GM18520 (cell line): Measurements from ENCODE around the gene PLCB2.
A peak's percentile ranks its signal among the peaks of the same experiment; 100 is the strongest.

Experiments used
- ATAC-seq: cut with Tn5 transposase; IDR thresholded peaks from one replicate; pipeline ENCODE4 v1.9.1; 2021; ENCODE audit not compliant: unreplicated experiment

PLCB2 gene

DNA sequence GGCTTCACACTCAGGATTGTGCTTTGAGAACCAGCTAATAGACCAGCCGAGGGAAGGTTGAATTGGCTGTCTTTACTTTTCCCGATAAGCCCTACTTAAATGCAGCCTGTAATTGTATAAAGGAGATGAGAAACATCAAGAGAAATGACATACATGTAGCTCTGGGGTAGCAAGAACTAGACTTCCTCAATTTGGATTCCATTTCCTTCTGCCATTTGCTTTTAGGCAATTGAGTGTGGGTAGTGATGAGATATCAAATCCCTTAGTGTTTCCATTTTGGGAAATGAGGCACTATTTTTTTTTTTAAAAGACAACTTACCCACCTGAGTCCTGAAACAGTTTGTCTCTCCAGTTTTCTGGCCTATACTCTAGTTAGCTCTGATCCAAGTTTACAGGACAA lies 18.0 kb upstream of the PLCB2 start:
- no peak for ATAC-seq

DNA sequence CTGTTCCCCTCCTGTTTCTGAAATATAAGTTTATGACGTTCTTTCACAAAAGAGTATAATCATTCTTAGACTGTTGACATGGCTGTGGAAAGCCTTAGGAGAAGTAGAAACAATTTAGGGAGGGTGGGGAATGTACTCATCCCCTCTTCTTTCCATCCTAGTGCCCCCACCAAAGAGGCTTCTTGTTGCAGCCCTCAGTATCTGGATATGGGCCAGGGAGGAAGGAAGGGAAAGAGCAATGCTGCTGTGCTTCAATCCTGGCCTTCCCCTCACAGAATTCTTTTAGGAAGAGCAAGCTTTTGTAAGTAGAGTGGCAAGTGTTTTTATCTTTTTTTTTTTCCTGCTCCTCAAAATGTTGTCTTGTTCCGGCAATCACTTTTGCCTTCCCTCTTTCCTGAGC lies 17.5 kb upstream of the PLCB2 start:
- ATAC-seq, result no peak

DNA sequence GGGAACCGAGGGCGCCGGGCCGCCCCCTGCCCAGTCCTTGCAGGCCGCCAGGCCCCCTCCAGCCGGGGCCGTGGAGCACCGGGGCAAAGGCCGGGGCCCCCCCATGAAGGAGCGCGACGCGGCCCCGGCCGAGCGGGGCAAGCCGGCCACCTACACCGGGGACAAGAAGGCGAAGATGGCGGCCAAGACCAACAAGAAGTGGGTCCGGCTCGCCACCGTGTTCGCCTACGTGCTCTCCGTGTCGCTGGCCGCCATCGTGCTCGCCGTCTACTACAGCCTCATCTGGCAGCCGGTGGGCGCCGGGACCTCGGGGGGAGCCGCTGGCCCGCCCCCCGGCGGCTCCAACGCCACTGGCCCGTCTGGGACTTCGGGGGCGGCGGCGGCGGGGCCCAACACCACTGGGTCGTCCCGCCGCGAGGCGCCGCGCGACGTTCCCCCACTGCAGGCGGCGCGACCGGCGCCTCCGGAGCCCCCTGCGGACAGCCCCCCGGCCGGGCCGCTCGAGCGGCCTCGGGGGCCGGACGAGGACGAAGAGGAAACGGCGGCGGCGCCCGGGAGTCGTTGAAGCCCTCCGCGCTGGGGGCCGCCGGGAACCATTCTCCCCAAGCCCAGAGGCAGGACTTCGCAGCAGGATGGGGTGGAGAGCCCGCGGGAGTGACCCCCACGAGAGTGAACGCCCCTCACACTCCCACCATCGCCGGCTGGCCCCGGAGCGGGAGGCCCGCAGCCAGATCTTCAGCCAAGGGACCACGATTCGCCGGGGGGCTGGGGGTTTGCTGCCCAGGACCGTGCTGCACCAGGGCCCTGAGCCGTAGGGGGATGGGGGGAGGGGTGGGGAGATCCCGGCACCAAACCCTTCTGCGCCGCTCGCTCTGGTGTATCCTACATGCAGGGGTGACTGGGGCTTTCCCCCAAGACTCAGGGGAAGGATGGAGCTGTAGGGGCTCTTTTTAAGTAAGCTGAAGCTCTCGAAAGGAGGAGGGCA lies 16.5 kb upstream of the PLCB2 start:
- no peak for ATAC-seq

DNA sequence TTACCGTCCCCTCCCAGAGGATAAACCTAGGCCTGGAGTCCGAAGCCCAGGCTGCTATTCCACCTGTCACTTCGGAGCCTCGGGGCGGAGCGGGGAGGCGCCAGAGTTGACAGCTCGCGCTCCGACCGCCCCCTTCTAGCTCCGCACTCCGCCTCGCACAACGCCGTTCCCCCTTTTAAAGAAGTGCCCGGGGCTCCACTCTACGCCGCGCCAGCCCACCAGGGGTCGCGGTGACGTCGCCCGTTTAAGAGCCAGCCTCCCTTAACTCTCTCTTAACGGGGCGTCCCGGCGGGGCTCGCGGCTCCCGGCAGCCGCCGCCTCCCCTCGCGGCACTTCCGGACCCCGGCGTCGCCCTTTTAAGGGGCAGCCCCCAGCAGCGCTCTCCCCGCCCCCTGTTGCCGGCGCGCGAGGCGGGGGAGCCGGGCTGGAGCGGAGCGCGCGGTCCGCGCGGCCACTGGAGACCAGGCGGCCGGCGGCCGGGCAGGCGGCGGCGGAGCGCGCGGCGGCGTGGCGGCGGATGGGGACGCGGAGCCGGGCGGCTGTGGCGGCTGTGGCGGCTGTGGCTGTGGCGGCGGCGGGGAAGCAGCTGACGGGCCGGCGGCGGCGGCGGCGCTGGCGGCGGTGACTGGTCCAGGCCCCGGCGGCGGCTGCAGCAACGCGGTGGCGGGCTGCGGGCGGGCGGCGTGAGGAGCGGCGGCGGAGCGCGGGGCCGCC lies 15.7 kb upstream of the PLCB2 start, which contains the start of gene INAFM2:
Gene INAFM2 (plus strand): TSS at position 454 of the 714 bp plus-strand sequence. CDS start 364 bp downstream, outside the sequence.
- ATAC-seq, result peak; percentile 86

DNA sequence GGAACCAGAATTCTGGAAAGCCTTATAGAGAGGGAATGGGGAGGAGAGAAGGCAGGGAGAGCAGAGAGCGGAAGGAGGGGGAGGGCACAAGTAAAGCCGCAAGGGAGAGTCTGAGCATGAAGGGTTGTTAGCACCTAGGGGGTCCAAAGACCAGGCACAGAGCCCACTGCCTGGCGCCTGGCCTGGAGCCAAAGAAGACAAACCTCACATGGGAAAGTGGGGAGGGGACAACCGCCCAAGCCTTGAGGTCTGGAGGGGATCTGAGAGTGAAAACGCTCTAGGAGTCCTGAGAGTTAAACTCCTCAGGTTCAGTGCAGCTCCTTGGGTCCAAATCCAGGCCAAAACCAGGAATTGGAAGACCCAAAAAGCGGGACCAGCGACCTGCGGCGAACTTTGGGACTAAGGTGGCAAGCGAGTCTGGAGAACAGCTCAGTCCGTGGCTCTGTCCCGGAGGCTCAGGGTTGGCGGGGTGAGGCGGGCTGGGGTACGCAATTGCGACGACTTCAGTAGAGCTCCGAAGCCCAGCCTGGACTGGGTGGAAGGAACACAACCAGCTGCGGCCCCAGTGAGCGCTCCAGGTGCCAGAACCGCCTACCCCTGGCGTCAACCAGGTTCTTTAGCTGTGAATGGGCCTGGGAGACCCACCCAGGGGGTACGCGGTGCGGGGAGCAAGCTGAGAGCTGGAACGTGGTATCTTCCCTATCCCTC lies 14.9 kb upstream of the PLCB2 start:
- ATAC-seq, result no peak

DNA sequence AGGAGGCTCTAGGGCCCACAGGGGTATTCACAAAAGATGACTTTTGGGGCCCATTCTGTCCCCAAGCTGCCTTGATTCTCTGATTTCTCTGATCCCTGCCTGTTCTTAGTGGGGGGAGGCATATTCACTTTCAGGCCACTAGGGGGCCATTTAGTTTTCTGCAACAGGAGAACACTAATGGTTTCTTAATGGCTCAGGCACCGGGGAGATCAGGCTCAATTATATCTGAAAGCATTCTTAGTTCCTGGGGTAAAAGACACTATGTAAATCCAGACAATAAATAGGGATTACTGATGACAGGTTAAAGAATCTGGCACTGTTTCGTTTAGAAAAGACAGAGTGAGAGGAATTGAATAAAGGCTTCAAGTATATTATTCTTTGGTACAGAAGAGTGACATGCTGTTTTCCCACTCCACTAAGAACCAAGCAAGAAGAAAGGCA lies 13.2 kb upstream of the PLCB2 start:
- no peak for ATAC-seq

DNA sequence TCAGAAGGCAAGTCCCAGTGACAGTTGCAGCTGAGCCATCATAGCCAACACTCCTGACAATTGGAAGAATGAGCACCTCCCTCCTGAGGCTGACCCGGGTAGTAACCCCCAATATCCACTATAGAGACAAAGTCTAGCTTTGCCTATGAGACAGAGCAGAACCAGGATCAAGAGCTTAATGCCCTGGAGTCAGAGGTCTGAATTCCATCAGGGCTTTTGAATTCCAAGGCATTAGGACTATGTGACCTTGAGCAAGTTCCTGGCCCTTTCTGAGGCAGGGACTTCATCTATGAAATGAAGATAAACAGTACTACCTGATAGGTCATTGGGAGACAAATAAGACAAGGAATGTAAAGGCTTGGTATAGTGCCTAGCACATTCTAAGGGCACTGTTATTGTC lies 12.7 kb upstream of the PLCB2 start:
- no peak for ATAC-seq

DNA sequence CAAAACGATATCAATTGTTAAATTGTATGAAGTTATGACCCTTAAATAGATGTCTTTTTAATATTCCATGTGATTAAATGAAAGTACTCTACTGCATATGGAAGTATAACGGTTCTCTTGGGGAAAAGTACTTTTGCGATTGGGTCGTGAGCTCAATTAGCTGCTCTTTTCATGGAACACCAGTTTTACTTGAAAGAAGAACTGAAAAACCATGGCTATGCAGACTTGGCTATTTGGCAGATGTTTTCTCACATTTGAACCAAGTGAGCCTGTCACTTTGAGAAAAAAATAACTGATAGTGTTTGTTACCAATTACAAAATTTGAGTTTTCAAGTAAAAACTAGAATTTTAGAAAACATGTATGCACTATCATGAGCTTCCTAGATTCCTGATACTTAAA lies 9.8 kb upstream of the PLCB2 start:
- no peak for ATAC-seq

DNA sequence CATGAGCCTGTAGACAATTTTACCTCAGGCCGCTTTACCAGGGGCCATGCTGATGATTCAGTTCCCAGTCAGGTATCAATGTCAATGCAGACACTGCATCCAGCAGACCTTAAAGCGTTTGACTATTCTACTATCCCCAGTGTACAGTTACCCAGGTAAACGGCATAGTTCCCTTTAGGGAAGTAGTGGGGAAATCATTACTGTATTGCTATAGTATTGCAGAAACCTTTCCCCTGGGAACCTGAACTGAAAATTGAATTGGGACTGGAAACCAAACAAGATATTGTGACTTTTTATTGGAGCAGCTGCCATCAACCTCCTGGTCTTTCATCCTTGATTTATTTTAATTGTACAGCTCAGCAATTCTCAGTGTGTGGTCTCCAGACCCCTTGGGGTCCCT lies 9.2 kb upstream of the PLCB2 start:
- no peak for ATAC-seq

DNA sequence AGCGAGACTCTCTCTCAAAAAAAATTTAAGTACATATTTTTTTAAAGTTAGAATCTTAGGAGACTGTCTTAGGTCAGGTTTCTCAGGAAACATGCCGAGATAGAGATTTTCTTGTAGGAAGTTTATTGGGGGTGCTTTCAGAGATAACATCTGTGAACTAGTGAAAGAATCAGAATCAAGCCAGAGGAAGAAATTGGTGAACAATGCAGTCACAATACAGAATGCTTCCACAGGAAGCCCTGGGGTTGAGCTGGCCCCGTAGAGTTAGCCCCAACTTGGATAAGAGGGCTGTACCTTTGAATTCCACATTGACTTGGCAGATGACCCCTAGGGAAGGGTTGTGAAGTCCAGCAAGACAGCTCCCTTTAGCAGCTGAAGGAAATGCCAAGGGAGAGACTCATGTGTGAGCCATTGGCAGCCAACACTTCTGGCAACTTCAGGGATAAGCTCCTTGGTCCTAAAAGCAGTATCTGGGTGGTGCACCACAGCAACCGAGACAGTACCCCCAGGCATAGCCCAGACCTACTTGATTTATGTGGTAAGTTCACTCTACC lies 7.1 kb upstream of the PLCB2 start:
- no peak for ATAC-seq

DNA sequence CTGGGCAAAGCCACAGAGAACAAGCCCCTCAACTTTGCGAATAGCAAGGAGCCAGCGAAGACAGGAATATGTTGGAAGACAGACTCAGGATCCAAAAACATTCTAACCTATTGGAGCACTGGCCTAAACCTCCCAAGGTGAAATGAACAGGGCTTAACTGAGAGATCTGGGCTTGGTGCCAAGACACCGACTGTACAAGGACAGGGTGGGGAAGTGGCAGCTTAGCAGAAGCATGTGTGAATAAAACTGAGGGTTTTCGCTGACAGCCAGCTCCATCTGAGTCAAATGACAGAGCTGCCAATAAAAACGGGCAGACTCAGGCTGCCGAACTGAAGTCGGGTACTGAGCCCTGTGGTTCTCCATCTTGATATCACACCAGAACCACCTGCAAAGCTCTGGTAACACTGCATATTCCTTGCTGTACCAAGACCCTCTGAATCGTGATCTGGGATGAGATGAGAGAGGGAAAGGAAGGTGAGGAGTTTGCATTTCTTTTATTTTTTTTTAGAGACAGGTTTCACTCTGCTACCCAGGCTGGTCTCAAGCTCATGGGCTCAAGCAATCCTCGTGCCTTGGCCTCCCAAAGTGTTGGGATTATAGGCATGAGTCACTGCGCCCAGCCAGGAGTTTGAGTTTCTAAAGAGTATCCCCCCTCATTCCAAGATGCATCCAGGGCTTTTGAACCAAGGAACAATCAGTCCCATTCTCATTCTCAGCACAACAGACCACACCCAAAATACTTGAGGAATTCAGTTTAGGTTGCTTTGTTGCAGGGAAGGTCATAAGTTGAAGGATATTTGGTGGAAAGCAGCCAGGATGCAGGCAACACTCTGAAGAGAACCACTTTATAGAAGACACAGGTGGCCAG lies 6.0 kb upstream of the PLCB2 start:
- no peak for ATAC-seq

DNA sequence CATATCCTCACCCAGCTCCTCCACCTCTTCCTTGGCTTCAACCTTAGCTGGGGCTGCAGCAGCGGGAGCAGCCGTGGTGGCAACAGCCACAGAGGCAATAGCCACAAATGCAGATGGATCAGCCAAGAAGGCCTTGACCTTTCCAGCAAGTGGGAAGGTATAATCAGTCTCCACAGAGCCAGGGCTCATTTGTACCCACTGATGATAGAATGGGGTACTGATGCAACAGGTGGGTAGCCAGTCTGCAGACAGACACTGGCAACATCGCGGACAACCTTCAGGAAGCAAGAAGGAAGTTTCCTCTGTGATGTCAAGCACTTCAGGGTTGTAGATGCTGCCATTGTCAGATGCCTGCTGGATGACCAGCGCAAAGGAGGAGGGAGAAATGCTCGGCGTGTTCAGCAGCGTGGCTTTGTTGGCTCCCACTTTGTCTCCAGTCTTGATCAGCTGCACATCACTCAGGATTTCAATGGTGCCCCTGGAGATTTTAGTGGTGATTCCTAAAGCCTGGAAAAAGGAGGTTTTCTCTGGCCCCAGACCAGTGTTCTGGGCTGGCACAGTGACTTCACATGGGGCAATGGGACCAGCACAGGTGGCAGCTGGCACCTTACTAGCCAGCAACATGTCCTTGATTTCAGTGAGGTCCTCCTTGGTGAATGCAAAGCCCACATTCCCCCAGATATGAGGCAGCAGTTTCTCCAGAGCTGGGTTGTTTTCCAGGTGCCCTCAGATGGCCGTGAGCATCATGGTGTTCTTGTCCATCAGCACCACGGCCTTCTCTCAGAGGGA lies 4.8 kb upstream of the PLCB2 start:
- ATAC-seq, result no peak

DNA sequence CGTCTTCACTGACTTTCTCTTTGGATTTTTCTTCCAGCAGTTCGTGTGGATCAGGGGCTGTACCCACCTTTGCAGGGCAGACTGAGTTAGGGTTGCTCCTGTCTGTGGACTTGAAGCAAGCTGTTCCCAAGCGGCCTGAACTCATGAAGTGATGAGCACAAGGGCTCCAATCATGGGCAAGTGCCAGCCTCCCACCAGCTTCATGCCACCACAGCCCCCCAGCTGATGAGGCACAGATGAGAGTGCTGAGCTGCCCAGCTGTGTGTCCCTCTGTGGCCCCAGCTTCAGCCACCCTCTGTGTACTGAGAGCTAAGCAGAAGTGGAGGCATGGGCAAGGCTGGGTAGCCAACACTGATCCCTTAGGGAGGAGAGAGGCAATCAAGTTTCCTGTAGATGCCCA lies 3.3 kb upstream of the PLCB2 start:
- ATAC-seq, result no peak

DNA sequence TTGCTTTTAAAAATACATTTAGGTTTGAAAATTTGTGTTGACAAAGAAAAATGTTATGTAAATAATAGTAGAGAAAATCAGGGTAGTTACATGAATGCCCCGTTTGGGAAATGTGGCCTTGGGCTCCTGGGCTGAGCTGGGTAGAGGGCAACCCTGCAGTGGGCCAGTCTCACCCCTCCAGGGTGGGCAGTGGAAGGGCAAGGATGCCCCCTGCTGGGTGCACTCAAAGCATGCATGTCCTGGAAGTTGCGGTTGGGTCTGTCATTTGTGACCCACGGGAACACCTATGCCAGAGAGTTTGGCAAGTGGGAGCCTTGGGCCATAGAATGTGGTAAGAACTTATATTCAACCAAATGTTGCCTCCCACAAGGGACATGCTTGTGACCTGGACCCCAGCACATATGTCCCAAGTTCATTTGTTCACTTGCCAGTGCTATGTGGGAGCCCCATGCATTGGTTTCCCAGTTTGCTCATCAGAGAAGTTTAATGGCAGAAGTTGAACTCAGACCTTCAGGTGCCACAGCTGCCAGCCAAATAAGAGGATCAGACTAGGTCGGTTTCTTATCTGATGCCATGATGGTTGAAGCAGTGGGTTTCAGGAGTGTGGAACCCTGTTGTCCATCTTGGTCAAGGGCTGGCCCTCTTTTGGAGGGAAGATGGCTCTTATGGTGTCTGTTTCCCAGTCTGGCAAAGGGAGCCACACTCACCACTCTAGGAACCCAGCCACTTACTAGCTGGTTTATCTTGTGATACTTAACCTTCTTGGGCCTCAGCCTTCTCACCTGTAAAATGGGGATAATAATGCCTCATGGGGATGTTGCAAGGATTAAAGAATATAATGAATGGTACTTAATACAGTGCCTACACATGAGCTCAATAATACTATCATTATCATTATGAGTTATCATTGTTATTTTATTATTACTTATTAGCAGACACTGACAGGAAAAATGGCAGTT lies 2.5 kb upstream of the PLCB2 start:
- ATAC-seq, result no peak

DNA sequence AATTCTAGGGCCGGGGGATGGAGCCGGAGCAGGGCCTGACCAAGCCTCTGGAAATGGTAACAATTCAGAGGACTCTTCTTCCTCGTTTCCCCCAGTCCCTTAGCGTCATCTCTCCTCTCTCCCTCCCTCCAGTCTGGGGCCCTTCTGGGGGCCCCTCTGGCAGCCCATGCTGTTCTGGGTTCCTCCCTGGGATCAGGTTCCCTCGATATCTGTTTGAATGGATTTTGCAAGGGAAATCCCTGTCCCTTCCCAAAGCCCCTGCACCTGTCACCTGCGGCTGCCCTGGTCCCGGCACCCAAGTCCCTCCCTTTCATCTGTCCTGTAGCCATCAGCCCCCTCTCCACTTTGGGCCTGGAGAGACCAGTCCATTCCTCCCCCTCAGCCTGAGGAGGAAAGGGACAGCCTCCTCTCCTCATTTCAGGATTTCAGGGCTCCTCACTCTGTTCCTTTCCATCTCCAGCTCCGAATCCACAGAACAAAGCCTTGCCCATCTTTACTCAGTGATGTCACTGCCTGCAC lies 1.7 kb upstream of the PLCB2 start:
- ATAC-seq, result no peak

DNA sequence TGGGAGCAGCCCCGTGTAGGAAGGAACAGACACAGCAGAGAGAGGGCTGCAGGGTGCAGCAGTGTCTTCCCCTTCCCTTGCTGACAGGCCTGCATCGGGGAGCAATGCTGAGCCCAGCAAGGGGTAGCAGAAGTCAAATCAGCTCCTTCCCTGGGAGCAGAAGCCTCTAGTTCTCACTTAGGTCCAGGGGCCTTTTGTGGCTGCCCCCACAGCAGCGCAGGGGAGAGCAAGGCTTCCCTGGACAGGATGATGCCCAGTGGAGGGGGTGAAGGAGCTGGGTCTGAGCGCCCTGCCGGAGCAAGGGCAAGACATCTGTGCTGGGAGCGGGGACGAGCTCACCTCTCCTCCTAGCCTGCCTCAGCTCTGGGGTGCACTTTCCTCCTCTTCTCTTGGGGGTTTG lies 827 bp downstream of the PLCB2 start:
- ATAC-seq, result no peak

DNA sequence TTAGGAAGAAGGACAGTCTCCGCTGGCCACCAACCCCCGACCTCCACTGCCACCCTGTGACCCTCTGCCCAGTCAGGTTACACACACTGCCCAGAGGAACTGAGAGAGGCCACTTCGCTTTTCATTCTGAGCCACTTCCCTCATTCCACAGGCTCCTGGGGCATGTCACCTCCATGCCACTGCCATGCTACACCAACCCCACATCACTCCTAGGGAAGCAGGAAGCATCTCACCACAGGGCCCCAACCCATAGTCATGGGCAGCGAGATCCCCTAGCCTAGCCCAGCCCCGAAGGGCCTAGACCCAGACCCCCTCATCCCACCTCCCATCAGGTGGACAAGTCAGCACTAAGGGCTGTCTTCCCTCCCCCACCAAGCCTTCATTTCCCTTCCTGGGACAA lies 1.4 kb downstream of the PLCB2 start:
- no peak for ATAC-seq

DNA sequence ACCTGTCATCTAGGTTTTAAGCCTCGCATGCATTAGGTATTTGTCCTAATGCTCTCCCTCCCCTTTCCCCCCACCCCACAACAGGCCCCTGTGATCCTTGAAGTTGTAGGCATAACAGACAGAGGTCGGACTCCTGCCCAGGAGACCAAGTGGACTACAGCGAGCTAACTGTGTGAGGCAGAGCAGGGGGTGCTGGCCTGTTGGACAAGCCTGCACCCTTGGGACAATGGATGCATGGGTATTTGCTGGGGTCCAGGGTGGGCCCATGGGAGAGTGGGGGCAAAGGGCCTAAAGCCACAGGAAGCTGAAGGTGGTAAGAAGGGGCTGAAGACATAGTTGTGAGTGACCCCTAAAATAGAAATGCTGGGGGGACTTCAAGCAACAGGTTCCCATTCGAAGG lies 2.5 kb downstream of the PLCB2 start:
- ATAC-seq, result no peak
